GM12878 (cell line): ENCODE measurements around the gene LIMA1. TPM values are rescaled to one million over a fixed set of nuclear protein-coding genes. Genes with fewer than 3 reads are reported as not detected.
"Not testable (repeated sequence)": the region's sequence is repeated elsewhere in the genome, so short reads cannot be mapped to it uniquely, and the experiment has no call there.

Experiments
- ATAC-seq: fragments of 200-7000 bp; cut with Tn5 transposase; 3 replicates; pipeline ENCODE4 v1.9.1; 2020; ENCODE audit warnings: mild to moderate bottlenecking, moderate library complexity
- BruUV-seq: library from RNA; stranded (reverse); fragments of 400-500 nt; replicated peaks from 2 replicates; lab custom pipeline; 2021; lab: Mats Ljungman, UMichigan
- CTCF ChIA-PET: fragments of 300-600 bp; sonication (Branson Sonifier 250); formaldehyde crosslinking; extraction: SDS; loops from one replicate; lab custom pipeline; 2021; ENCODE audit warnings: inconsistent platforms; lab: Yijun Ruan, JAX
- POLR2A ChIA-PET: fragments of 350-600 bp; formaldehyde crosslinking; extraction: SDS; loops from one replicate; lab custom pipeline; 2021; ENCODE audit warnings: inconsistent platforms; lab: Charles Lee
- RAD21 ChIA-PET: fragments of 300-600 bp; sonication (Branson Sonifier 250); formaldehyde crosslinking; loops from one replicate; lab custom pipeline; 2023; ENCODE audit warnings: antibody characterized with exemption; ENCODE audit not compliant: unreplicated experiment; lab: Charles Lee
- SMC1A ChIA-PET: fragments of 300-600 bp; sonication (Branson Sonifier 250); formaldehyde crosslinking; loops from one replicate; lab custom pipeline; 2023; ENCODE audit not compliant: unreplicated experiment, uncharacterized antibody; lab: Charles Lee
- DNase-seq: peaks from one replicate; pipeline ENCODE4 v3.0.0-alpha.2; 2011; ENCODE audit warnings: low read depth, low spot score
- FAIRE-seq: peaks from 3 replicates; lab custom pipeline; 2011; peaks lifted over from hg19 to GRCh38; lab: Jason Lieb, UNC
- H2AFZ ChIP-seq: 2 replicates; pipeline ENCODE4 v1.6.0; 2011; ENCODE audit warnings: low read depth, low read length, control low read depth; ENCODE audit not compliant: control insufficient read depth
- H3K27ac ChIP-seq: 2 replicates; pipeline ENCODE4 v1.5.1; 2011; ENCODE audit warnings: control low read depth; ENCODE audit not compliant: control insufficient read depth, insufficient read depth
- H3K27me3 ChIP-seq, 2 experiments: replicated peaks in 1 of 2; 2 replicates each; pipeline versions ENCODE4 v1.6.0 to v1.6.1; 2011; ENCODE audit warnings: low read length in 1 of 2; ENCODE audit not compliant: control insufficient read depth in 2 of 2, insufficient read depth in 2 of 2
- H3K36me3 ChIP-seq, 2 experiments: 2 replicates each; pipeline ENCODE4 v1.5.1; 2011; ENCODE audit warnings: low read length in 1 of 2; ENCODE audit not compliant: control insufficient read depth in 2 of 2, insufficient read depth in 2 of 2
- H3K4me1 ChIP-seq: 2 replicates; pipeline ENCODE4 v1.6.1; 2011; ENCODE audit warnings: mild to moderate bottlenecking, low read length, moderate library complexity, mixed read lengths; ENCODE audit not compliant: control insufficient read depth, insufficient read depth
- H3K4me2 ChIP-seq: 2 replicates; pipeline ENCODE4 v1.6.0; 2011; ENCODE audit warnings: control low read depth; ENCODE audit not compliant: control insufficient read depth, insufficient read depth
- H3K4me3 ChIP-seq: fragments of 200-600 bp; sonication (generic); 2 replicates; pipeline ENCODE4 v1.5.1; 2016
- H3K79me2 ChIP-seq: 2 replicates; pipeline ENCODE4 v1.6.0; 2011; ENCODE audit warnings: low read length; ENCODE audit not compliant: control insufficient read depth, insufficient read depth
- H3K9ac ChIP-seq: 2 replicates; pipeline ENCODE4 v1.8.0; 2011; ENCODE audit warnings: low read length, control low read depth, mixed read lengths; ENCODE audit not compliant: control insufficient read depth, insufficient read depth
- H3K9me3 ChIP-seq: replicated peaks from 3 replicates; pipeline ENCODE4 v1.5.1; 2011; ENCODE audit warnings: mild to moderate bottlenecking, low read length; ENCODE audit not compliant: control insufficient read depth, insufficient read depth
- H4K20me1 ChIP-seq: 2 replicates; pipeline ENCODE4 v1.6.0; 2011; ENCODE audit not compliant: control insufficient read depth, insufficient read depth
- BCL11A ChIP-seq: IDR thresholded peaks from 2 replicates; pipeline ENCODE4 v1.6.1; 2011; ENCODE audit warnings: low read depth, low read length
- E2F4 ChIP-seq: IDR thresholded peaks from 2 replicates; pipeline ENCODE4 v1.6.1; 2012; ENCODE audit warnings: low read depth, low read length, improper control_type of control experiment
- LARP7 ChIP-seq: fragments of 450-650 bp; IDR thresholded peaks from 2 replicates; pipeline ENCODE4 v1.6.1; 2017; ENCODE audit warnings: mild to moderate bottlenecking
- NFXL1 ChIP-seq: fragments of 450-650 bp; IDR thresholded peaks from 2 replicates; pipeline ENCODE4 v1.6.1; 2017; ENCODE audit warnings: antibody characterized with exemption, mild to moderate bottlenecking, borderline replicate concordance
- STAT1 ChIP-seq: fragments of 450-650 bp; conservative IDR thresholded peaks from 2 replicates; pipeline ENCODE4 v1.6.1; 2014; ENCODE audit warnings: antibody characterized with exemption, mild to moderate bottlenecking
- WGBS: methylation state at CpG from one replicate; pipeline ENCODE4 v1.1.6; 2016; ENCODE audit warnings: low lambda C conversion rate; ENCODE audit not compliant: insufficient replicate concordance, insufficient coverage; ENCODE audit errors: missing lambda C conversion rate; 5-methylcytosine and 5-hydroxymethylcytosine counted together
- in situ Hi-C: fragments of 300-500 bp; cut with MboI; formaldehyde crosslinking; loops from 9 replicates; pipeline ENCODE4 v1.14.3; 2018; ENCODE audit warnings: mixed read lengths
- intact Hi-C: fragments of 100-400 bp; cut with micrococcal nuclease; formaldehyde crosslinking; loops from one replicate; pipeline ENCODE4 v1.14.2; 2022; ENCODE audit not compliant: unreplicated experiment
- polyA plus RNA-seq, 11 experiments: library from polyadenylated mRNA; depleted of rRNA in 4 of 11; unstranded in 6 of 11; stranded (reverse) in 5 of 11; fragments of >200 nt; fragmentation: Nextera tagmentation in 4 of 11; fragmentation: Illumina TruSeq in 1 of 11; extraction: Ambion mirVana in 4 of 11; extraction: Trizol in 1 of 11; gene quantifications; 1 replicate in 1 of 11; 2 replicates in 10 of 11; pipeline versions ENCODE4 v1.2.1 to v1.2.3, GENCODE V29; 2011 to 2016; ENCODE audit warnings: inconsistent platforms in 2 of 11, missing spikeins in 2 of 11, low read depth in 1 of 11
- total RNA-seq, 4 experiments: library from RNA; depleted of rRNA in 3 of 4; stranded (reverse); fragments of >200 nt in 3 of 4; fragmentation: Illumina TruSeq in 1 of 4; extraction: Trizol in 1 of 4; gene quantifications; 2 replicates each; pipeline versions ENCODE4 v1.2.1 to v1.2.3, GENCODE V29; 2013 to 2021

The LIMA1 gene
- total and polyA plus RNA-seq, 10 of the 15 experiments (the other 5 are each of a cell fraction or from before 2014, with no cell fraction given): 53.2 to 109 (median 60.8) TPM

GRCh38 chr12:50291377-50291776 lies 8.1 kb upstream of the LIMA1 start (continued):
- TF ChIP-seq BCL11A (no peak), NFXL1 (no peak), E2F4 (no peak), LARP7 (no peak), STAT1 (no peak)

GRCh38 chr12:50290692-50291091 lies 7.4 kb upstream of the LIMA1 start:
- H4K20me1 ChIP-seq, intact Hi-C loops, H3K4me1 ChIP-seq, H3K36me3 ChIP-seq, H3K9ac ChIP-seq, POLR2A ChIA-PET, H3K9me3 ChIP-seq, H3K4me2 ChIP-seq, H3K79me2 ChIP-seq, H3K4me3 ChIP-seq, ATAC-seq, FAIRE-seq, BruUV-seq, DNase-seq, RAD21 ChIA-PET, H2AFZ ChIP-seq, in situ Hi-C loops, H3K27ac ChIP-seq, H3K27me3 ChIP-seq: not testable (repeated sequence)
- ChIA-PET SMC1A (interaction anchor here (1.3 kb wide), 1 partner anchor 17 kb away, joined by 3 read pairs; no protein-coding TSS in a partner anchor), CTCF (interaction anchor here (0.9 to 1.4 kb wide), 3 partner anchors 24 to 104 kb away, joined by 3 to 5 read pairs (median 3); no protein-coding TSS in a partner anchor)
- WGBS: 48% methylated on average over 3 of the region's 3 CpGs
